ENCODE measurements around the gene IFRD1.

Gene IFRD1

DNA sequence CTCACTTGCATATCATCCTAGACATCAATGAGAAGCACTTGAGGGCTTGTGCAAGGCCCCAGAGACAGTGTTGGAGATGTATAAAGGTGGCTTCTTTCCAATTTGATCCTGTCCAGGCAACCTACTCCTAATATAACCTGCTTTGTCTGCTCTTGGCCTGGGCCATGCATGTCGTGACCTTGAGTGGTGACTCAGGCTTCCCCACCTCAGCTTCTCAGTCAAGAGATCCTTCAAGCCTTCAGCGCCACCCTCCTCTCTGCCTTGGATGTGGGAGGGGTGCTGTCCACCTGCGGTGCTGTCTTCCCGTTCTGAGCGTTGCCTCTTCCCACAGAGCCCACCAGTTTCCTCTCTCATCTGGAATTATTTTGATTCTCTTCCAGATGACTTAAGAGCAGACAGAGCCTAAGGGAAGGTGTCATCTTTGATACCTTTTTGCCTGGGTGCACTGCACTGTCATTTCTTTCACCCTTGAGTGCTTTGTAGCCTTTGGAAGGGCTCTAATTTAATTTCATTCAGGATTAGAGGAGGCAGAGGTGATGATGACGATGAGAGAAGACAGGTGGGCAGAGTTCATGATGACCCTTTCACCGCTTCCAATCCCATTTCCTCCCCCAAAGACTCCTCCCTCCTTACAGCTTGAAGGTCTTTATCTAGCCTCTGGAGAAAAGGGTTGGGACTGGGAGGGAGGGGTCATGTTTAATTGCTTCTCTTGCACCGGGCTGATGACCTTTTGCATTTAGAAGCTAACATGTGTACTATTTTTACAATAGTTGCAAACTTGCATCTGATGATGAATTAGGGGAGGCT is 37.4 kb downstream of the IFRD1 start:
- DNase-seq (ENCODE audit: low read depth in 2 of 2): no peak

- DNase-seq (ENCODE audit: low read depth in 2 of 2): no peak
These were observed 37.9 kb downstream of the IFRD1 start for GRCh38 chr7:112488264-112488552.

GRCh38 chr7:112492186-112492585 is 41.9 kb downstream of the IFRD1 start:
- no peak for DNase-seq (ENCODE audit: low read depth in 2 of 2)

- DNase-seq (ENCODE audit: low read depth in 2 of 2): no peak
These were observed 44.4 kb downstream of the IFRD1 start for GRCh38 chr7:112494656-112495055.

GRCh38 chr7:112495156-112495788 is 45.0 kb downstream of the IFRD1 start:
- no peak for DNase-seq (ENCODE audit: low read depth in 2 of 2)

DNA sequence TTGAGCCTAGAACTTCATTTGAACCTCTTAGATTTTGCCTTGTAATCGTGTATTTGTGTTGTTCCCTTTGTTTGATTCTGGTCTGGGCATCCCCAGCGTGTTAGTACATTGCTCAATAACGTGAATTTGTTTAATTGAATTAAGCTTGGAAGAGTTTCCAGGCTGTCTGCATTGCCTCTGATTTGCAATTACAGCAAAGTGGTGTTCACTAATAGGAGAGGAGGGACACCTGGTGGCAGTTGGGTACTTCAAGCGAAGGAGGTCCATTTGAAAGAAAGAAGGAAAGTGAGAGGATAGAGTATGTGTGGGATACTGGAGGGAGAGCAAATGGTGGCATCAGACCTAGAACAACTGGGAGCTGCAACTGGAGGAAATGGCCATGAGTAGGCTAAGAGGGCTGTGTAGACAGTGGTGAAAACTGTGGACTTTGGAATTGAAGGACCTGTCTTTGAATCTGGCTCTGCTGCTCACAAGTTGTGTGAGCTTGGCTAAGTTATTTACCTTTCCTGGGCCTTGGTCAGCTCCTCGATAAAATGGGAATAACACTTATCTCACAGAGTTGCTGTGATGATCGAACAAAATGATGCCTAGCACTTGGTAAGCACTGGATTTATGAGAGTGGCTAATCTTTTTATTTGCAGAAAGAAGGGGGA is 45.7 kb downstream of the IFRD1 start:
- no peak for DNase-seq (ENCODE audit: low read depth in 2 of 2)

- no peak for DNase-seq (ENCODE audit: low read depth in 2 of 2)
These were observed 47.2 kb downstream of the IFRD1 start for GRCh38 chr7:112497481-112497880.

- no peak for DNase-seq (ENCODE audit: low read depth in 2 of 2)
These were observed 50.4 kb downstream of the IFRD1 start for GRCh38 chr7:112500619-112501018.

DNA sequence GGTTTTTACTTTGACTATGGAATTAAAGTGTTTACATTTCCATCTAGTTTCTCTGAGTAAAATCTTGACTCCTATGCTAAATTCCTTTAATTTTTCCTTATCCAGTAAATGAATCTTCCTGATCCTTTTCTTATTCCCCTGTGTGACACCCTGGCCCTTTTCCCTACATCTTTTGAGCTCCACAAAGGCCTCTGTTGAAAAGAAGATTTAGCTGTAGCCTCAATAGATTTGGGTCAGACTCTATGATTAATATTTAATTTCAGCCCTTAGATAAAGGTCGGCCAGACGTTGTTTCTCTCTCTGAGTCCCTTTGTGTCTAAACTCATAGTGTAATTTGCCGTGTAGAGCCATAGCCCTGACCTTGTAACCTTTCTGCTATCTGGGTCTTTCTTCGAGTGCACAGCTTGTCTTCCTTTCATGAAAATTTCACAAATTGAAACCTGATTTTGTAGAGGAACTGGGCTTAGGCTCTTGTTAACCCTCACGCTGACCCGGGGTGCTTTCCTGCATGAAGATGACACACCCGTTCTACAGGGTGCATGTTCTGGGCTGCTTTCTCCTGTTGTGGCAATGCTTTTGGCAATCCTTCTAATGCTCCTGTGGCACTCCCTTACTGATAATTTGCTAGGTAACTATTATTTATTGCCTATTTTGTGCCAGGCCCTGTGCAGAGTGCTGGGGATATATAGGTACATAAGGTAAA is 51.7 kb downstream of the IFRD1 start:
- no peak for DNase-seq (ENCODE audit: low read depth in 2 of 2)

DNA sequence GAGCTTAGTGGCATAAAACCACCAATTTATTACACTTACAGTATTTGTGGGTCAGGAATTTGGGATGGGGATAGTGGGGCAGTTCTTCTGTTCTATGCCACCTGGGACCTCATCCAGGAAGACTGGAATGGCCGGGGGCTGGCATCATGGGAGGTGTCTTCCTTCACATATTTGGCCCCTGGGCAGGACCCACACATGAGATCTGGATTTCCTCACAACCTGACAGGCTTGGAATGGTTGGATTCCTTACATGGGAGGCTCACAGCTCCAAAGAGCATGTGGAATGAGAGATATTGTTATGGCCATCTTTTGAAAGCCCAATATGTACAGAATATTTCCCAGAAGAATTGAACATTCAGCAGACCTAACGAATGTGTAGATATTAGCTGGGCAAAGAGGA is 52.4 kb downstream of the IFRD1 start:
- no peak for DNase-seq (ENCODE audit: low read depth in 2 of 2)

DNA sequence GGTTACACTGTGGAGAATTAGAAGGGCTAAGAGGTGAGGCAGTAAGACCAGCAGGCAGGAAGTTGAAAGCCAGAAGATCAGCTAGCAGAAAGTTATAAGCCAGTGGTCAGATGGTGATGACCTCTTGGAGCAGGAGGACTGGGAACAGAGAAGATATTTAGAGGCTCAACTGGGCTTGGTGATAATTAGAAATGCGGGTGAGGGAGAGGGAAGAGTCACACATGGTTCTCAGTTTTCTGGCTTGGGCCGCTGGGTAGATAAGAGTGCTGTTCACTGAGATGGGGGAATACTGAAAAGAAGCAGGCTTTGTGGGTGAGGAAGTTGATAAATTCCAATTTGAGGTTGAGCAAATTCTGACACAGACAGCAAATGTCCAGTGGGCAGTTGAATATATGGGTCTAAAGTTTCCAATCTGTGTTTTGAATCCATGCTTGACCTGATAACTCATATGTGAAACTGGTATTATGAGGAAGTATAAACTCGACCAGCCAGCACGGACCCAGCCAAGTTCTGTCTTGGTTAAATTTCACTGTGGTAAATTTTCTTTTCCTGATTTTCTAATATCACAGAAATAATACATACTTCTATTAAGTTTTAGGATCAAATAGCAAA is 53.2 kb downstream of the IFRD1 start:
- no peak for DNase-seq (ENCODE audit: low read depth in 2 of 2)

DNA sequence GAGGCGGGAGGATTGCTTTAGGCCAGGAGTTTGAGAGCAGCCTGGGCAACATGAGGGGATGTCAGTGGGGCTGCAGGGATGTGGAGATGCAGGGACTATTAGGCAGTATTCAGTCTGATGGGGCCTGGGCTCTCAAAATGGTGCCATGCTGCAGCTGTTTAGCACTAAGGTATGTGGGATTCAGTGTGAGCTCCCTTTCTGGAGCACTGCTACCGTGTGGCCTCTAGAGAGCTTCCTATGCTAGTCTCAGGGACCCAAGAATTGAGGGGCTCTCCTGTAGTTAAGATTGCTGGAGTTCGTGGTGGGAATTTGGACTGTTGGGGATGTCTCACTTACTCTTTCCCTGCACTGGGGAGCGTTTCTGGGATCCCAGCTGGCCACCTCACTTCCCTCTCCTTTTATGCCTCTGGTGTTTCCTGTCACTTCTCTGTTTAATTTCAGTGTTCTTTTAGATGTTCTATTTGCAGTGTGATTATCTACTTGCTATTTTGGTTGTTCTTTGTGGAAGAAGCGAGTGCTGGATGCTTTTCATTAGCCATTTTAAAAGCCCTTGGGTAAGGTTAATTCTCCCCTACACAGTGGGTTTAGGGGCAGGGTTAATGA is 53.9 kb downstream of the IFRD1 start:
- DNase-seq (ENCODE audit: low read depth in 2 of 2): no peak

- DNase-seq (ENCODE audit: low read depth in 2 of 2): no peak
These were observed 55.2 kb downstream of the IFRD1 start for GRCh38 chr7:112505495-112505894.

DNA sequence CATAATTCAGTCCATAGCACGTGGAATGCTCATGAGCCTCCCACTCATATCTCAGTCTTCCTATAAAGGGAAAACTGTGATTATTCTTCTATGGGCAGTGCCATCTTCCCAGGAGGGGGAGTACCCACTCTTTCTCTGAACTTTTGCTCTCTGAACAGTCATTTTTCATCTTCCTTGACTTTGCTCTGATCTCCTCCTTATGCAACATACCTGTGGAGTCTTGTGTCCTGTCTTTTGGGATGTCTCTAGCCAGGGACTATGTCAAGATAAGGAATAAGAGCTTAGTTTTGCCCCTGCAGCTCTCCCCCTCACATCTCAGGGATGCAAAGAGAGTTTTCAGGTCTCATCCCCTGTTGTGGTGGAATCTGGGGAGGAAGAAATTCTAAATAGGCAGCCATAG is 58.1 kb downstream of the IFRD1 start:
- DNase-seq (ENCODE audit: low read depth in 2 of 2): no peak

DNA sequence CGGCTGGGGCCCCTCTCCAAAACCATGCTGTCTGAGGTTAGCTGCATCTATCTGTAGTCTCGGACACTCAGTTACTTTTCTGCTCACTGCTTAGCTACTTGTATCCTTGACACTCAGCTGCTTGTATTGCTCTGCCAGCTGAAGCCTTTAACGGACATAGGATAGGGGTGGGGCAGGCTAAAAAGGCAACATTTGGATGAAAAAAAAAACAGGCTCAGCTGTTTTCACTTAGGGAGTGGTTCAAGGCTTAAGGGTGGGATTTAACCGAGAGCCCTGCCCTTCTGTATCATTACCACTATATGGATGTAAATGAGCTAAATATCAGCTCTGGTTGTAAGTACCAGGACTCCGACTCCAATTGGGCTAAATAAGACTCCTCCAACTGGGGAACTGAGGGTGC is 59.1 kb downstream of the IFRD1 start:
- DNase-seq (ENCODE audit: low read depth in 2 of 2): no peak

DNA sequence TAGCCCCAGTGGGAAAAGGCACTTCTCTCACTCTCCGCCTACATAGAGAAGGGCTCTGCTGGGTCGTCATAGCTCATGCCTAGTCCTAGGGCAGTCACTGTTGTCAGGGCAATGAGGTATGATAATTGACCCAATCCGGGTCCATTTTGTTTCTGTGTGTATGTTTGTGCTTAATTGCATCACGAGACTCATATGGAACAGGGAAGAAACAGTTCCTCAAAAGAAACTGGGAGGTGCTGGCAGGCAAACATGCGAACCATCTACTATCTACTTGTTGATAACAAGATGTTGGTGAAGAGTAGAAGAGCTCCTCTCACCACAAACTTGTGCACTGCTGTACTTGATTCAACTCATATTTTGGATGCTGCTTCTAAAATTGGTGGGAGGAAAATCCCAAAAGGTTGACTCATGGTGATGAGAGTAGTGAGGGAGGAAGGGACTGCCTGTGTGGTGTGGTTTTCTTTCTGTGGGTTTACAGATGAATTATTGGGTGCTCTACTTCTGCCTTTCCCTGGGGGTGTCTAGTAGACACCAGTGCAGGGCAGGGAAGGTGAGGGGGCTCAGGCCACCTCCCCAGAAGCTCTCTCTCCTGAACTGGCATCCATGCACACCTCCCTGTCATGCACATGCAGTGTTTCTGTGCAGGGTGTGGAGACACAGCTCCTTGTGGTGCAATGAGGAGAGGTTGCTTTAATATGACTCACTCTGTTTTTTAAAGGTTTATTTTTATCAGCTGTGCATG is 59.9 kb downstream of the IFRD1 start:
- no peak for DNase-seq (ENCODE audit: low read depth in 2 of 2)

- no peak for DNase-seq (ENCODE audit: low read depth in 2 of 2)
These were observed 60.5 kb downstream of the IFRD1 start for GRCh38 chr7:112510743-112511110.

- no peak for DNase-seq (ENCODE audit: low read depth in 2 of 2)
These were observed 61.4 kb downstream of the IFRD1 start for GRCh38 chr7:112511451-112512202.

DNA sequence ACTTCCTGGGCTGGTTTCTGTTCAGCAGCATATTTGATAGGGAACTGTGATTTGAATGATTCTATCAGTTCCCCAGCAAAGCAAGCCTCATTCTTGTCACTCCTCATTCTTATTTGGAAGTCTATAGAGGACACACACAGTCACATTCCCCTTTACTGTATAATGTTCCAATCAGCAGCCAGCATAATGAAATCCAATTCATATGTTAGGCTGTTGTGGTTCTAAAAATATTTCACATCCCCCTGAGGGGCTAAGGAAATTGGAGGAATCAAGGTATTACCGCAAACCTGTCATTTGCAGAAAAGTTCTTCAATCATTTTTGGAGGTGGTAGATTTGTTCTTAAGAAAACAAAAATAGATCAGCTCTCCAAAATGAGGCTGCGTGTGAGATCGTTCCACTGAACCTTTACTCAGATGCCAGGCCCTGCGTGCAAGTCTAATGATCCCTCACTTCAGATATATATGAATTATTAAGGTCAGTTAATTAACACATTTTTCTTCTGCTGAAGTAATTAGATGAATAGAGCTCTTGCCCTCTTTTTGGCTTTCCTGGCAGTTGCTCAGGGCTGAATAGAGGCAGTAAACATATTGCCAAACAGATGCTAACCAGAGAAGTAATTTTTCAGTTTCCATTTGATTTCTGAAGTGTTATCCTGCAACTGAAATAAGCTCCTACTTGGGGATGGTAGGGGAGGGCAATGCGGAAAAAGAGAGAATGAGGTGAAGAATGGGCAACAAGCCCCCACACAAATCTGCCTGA is 62.4 kb downstream of the IFRD1 start:
- no peak for DNase-seq (ENCODE audit: low read depth in 2 of 2)

DNA sequence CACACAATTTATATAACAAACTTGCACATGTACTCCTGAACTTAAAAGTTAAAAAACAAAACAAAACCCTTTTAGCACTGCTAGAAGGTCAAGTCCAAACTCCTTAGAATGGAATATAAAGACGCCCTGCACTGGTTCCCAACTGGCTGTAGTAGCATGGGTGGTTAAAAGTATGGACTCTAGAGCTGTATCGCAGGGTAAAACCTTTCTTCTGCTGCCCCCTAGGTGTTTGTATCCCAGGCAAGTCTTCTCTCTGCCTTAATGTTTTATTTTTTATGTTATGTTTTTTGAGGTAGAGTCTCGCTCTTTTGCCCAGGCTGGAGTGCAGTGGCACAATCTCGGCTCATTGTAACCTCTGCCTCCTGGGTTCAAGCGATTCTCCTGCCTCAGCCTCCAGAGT is 65.7 kb downstream of the IFRD1 start:
- DNase-seq (ENCODE audit: low read depth in 2 of 2): no peak
